NCI-H1436 treated with DMSO at 0.1 percent for 48 hours (cell line): ENCODE results near the gene CADM1.
A peak's percentile ranks its signal among the peaks of the same experiment; 100 is the strongest.

ENCODE experiments used
- DNase-seq: peaks from one replicate; lab custom pipeline; 2025; lab: John Stamatoyannopoulos, UW

Gene CADM1

GRCh38 chr11:115352805-115353485, 151.3 kb downstream of the CADM1 start:
- no peak for DNase-seq

GRCh38 chr11:115349335-115350017, 154.7 kb downstream of the CADM1 start:
- DNase-seq = no peak

GRCh38 chr11:115348416-115348815, 155.8 kb downstream of the CADM1 start:
- peak; percentile 47 for DNase-seq

- DNase-seq = no peak
These were observed 157.1 kb downstream of the CADM1 start for GRCh38 chr11:115347106-115347505.

- no peak for DNase-seq
These were observed 158.4 kb downstream of the CADM1 start for GRCh38 chr11:115345840-115346239.

GRCh38 chr11:115345361-115345760, 158.9 kb downstream of the CADM1 start:
- no peak for DNase-seq

- no peak for DNase-seq
These were observed 159.4 kb downstream of the CADM1 start for GRCh38 chr11:115344846-115345245.

- DNase-seq = no peak
These were observed 162.1 kb downstream of the CADM1 start for GRCh38 chr11:115342142-115342541.

- no peak for DNase-seq
These were observed 163.3 kb downstream of the CADM1 start for GRCh38 chr11:115340874-115341273.

- no peak for DNase-seq
These were observed 165.7 kb downstream of the CADM1 start for GRCh38 chr11:115338476-115338875.

- no peak for DNase-seq
These were observed 169.1 kb downstream of the CADM1 start for GRCh38 chr11:115334932-115335788.

GRCh38 chr11:115333949-115334348, 170.3 kb downstream of the CADM1 start:
- no peak for DNase-seq

- DNase-seq = no peak
These were observed 171.1 kb downstream of the CADM1 start for GRCh38 chr11:115333121-115333520.

GRCh38 chr11:115330684-115331482, 173.3 kb downstream of the CADM1 start:
- DNase-seq = no peak

GRCh38 chr11:115326526-115326925, 177.7 kb downstream of the CADM1 start:
- no peak for DNase-seq

- DNase-seq = no peak
These were observed 178.7 kb downstream of the CADM1 start for GRCh38 chr11:115325523-115325922.

GRCh38 chr11:115324581-115325432, 179.4 kb downstream of the CADM1 start:
- peak; percentile 75 for DNase-seq

GRCh38 chr11:115322553-115323203, 181.5 kb downstream of the CADM1 start:
- no peak for DNase-seq

GRCh38 chr11:115321605-115322289, 182.5 kb downstream of the CADM1 start:
- DNase-seq = no peak
